ENCODE data around the gene GBA2. TPM values are rescaled to one million over a fixed set of nuclear protein-coding genes. Genes with fewer than 3 reads are reported as not detected.
A peak's percentile ranks its signal among the peaks of the same experiment; 100 is the strongest.

Gene GBA2
- total RNA-seq, 1 experiment from 2014 or later, result 48.6 TPM

DNA sequence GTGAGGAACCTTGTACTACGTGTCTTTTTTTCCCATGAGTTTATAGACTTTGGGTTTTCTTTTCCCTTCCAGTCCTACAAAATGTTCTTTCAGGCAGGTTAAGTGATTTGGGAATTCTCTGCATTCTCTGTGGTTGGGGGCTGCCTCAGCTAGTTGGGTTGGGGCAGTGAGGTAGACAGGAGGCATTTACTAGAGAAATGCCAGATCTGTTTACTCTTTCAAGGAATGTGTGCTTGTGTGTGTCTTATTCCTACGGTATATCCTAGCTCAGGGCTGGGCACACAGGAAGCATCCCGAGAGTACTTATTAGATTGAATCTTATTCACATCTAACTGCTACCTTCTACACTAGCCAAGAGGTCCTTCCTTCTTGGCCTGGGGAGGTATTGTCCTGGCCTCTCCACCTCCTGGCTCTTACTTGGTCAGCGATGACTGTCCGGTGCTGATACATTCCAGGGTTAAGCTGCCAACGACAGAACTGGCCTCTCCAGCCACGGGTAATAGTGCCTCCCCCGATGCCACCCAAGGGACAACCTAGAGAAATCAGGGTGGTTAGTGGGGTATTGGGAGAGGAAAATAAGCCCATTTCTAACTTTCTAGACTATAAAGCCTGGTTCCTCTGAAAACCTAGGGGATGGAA, 5.0 kb downstream of the GBA2 start:
- no peak for DNase-seq (ENCODE audit: low spot score)
- in situ Hi-C loops (cut with HindIII; ENCODE audit: low sequenced_read_pairs), result no loop called here

DNA sequence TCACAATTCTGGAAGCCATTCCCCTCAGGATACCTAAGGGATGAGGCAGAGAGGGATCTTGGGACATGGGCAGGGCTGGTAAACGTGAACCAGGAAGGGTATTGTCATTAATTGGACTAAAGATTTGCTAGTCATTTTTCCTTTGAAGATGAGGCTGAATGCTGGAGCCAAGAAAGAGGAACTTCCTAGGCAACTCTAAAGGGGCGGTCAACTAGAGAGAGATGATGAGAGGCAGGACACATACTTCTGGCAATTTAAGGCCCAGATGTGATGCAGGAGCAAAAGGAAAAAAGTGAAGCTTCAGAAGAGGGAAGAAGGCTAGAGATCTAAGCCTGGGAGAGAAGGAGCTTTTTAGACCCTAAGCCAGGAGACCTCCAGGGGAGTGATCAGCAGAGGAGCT, 5.6 kb downstream of the GBA2 start:
- in situ Hi-C loops (cut with HindIII; ENCODE audit: low sequenced_read_pairs), result no loop called here

DNA sequence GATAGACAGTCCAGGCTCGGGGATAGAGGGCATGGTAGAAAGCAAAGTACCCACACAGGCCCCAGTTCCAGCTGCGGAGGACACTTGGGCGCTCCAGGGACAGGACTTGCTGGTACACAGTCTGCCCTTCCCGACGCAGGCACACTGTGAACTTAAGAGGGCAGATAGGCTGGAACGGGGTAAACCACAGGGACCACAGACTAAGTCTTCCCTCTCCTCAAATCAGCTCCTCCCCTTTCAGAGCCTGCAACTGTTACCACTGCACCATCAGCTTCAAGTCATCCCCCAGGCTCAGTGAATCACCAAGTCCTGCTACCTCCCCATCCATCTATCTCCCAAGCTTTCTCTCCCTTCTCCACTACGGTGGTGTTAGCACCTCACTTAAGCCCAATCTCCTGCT, 7.3 kb downstream of the GBA2 start:
- in situ Hi-C loops (cut with HindIII; ENCODE audit: low sequenced_read_pairs), result no loop called here
- DNase-seq (ENCODE audit: low spot score), result no peak

More for the DNA sequence above, 5.6 kb downstream of the GBA2 start:
- DNase-seq (ENCODE audit: low spot score), result no peak

DNA sequence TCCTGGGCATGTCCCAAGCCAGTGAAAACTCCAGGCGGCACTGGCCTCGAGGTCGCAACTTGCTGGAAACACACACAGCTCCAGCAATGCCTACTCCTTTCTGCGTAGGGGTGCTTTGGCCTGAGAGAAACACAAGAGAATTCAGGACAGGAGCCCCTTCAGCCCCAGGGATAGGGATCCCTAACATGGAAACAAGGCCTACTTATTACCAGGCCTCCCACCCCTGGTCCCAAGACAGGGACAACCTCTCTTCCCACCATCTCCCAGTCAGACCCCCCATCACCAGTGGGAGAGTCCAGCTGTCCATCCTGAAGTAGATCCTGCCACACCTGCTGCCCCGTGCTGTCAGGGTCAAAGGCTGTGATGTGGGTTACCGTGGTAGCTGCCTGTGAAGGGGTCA, 8.8 kb downstream of the GBA2 start:
- no peak for DNase-seq (ENCODE audit: low spot score)
- in situ Hi-C loops (cut with HindIII; ENCODE audit: low sequenced_read_pairs), result no loop called here

DNA sequence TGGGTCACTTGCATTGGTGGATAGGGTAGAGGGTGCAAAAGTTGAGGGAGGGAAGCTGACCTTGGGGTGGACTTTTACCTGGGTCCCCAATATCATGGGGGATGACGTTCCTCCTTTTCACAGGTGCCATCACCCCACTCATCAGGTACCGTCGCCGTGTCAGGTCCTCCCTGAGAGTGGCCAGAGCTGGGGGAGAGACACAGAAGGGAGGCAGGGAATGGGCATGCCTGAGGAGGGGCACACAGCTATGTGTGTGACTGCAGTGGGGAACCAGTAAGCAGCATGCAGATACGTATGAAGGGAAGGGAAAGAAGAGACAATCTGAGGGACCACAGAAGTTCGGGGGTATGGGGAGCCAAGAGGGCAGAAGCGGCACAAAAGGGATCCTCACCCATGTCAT, 10.1 kb downstream of the GBA2 start:
- in situ Hi-C loops (cut with HindIII; ENCODE audit: low sequenced_read_pairs), result no loop called here
- DNase-seq (ENCODE audit: low spot score), result no peak

DNA sequence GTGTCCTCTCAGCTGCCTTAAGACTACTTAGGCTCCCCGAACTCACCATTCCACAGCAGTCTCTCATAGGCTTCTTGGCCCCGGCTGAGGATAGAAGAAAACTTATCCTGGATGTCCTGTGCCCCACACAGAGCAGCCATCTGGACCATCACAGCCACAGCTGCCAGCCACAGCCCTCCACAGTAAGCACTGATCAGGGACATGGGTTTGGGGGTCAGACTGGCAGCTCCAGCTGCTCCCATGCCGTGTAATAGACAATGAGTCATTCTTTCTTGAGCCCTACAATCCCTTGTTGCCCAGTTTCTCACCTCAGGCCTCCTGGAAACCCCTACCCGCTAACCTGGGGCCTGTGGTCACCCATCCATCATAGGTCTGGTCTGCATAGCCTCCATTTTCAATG, 10.8 kb downstream of the GBA2 start:
- DNase-seq (ENCODE audit: low spot score), result no peak
- in situ Hi-C loops (cut with HindIII; ENCODE audit: low sequenced_read_pairs), result no loop called here

DNA sequence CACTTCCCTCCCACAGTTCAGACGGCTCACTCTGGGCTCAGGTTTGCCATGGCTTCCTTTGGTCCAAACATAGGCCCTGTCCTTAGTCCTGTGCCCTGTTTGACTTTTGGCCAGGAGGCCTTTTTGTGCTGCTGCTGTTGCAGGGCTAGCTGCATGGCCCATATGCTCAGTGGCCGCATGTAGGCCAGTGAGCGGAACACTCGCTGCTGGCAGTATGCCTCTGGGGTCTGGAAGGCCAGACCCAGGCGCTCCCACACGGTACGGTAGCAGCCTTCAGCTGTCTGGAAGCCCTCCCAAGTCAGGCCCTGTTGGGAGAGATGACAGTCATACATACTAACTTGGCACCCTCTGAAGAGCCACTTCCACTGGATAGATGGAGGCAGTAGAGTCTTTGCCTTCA, 11.9 kb downstream of the GBA2 start:
- in situ Hi-C loops (cut with HindIII; ENCODE audit: low sequenced_read_pairs), result no loop called here

DNA sequence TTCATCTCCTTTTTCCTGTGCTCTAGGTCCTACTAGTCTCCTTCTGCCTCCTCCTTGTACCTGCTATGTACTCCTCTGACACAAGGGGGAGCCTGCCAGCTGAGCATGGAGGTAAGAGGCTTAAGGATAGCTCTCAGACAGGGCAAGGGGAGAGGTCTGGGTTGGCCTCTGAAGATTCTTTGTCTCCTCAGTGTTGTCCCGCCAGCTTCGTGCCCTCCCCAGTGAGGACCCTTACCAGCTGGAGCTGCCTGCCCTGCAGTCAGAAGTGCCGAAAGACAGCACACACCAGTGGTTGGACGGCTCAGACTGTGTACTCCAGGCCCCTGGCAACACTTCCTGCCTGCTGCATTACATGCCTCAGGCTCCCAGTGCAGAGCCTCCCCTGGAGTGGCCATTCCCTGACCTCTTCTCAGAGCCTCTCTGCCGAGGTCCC, 12.8 kb downstream of the GBA2 start:
- in situ Hi-C loops (cut with HindIII; ENCODE audit: low sequenced_read_pairs), result no loop called here

More for the DNA sequence above, 11.9 kb downstream of the GBA2 start:
- no peak for DNase-seq (ENCODE audit: low spot score)

DNA sequence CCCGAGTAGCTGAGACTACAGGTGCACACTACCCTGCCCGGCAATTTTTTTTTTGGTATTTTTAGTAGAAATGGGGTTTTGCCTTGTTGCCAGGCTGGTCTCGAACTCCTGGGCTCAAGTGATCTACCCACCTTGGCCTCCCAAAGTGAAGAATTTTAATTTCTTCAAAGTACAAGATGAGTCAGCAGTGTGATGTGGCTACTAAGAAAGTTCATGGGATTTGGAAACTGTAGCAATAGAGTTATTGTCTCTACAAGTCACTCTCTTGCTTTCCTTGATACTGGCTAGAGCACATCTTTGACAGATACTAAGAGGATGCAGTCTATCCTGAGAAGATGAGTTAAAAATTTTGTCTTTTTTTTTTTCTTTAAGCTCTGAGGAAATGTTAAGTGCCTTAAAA, 14.9 kb downstream of the GBA2 start:
- no peak for DNase-seq (ENCODE audit: low spot score)
- in situ Hi-C loops (cut with HindIII; ENCODE audit: low sequenced_read_pairs), result no loop called here

More for the DNA sequence above, 12.8 kb downstream of the GBA2 start:
- DNase-seq (ENCODE audit: low spot score), result peak; percentile 83

DNA sequence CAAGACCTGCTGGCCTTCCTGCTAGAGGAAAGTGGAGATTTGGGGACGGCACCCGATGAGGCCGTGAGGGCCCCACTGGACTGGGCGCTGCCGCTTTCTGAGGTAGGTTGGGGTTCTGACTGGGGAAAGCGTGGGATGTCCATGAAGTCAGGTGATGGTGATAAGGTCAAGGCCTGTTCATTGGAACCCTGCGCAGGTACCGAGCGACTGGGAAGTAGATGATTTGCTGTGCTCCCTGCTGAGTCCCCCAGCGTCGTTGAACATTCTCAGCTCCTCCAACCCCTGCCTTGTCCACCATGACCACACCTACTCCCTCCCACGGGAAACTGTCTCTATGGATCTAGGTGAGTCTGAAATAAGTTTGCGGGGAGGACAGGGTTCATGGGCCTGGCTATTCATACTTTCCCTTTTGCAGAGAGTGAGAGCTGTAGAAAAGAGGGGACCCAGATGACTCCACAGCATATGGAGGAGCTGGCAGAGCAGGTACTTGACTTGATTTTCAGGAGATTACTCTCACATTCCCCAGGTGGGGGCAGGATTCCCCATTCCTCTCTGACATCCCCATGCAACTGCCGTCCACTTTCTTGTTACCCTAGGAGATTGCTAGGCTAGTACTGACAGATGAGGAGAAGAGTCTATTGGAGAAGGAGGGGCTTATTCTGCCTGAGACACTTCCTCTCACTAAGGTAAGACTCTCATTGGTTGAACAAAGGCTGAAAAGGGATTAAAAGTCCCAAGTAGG, 16.1 kb downstream of the GBA2 start:
- in situ Hi-C loops (cut with HindIII; ENCODE audit: low sequenced_read_pairs), result no loop called here
- DNase-seq (ENCODE audit: low spot score), result peak; percentile 52

DNA sequence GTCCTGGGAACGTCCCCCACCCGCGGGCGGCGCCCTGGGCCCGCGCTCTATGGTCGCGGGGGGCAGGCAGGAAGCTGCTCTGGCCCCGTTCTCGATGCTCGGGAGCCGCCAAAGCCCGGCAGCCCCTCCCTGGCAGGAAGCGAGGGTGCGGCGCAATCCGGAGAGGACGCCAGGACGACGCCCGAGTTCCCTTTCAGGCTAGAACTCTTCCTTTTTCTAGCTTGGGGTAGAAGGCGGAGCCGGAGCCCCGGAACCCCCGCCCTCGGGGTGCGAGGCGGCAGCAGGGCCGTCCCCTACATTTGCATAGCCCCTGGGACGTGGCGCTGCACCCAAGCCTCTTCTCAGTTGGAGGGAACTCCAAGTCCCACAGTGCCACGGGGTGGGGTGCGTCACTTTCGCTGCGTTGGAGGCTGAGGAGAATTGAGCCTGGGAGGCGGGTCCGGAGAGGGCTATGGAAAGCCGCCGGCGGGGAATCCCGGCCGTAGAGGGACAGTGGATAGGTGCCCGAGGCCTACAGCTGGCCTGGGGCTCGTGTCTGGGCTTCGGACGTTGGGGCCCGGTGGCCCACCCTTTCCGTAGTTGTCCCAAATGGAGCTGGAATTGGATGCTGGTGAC, 16.7 kb downstream of the GBA2 start, which contains the start of the genes CREB3 and TLN1:
Gene CREB3 (plus strand): TSS at position 482 of the 615 bp plus-strand sequence. CDS start 107 bp downstream, at position 589.
Gene TLN1 (minus strand): TSS at position 11 of the 615 bp plus-strand sequence. CDS start 6,501 bp downstream, outside the sequence.
- in situ Hi-C loops (cut with HindIII; ENCODE audit: low sequenced_read_pairs), result no loop called here
- DNase-seq (ENCODE audit: low spot score), result peak; percentile 96

DNA sequence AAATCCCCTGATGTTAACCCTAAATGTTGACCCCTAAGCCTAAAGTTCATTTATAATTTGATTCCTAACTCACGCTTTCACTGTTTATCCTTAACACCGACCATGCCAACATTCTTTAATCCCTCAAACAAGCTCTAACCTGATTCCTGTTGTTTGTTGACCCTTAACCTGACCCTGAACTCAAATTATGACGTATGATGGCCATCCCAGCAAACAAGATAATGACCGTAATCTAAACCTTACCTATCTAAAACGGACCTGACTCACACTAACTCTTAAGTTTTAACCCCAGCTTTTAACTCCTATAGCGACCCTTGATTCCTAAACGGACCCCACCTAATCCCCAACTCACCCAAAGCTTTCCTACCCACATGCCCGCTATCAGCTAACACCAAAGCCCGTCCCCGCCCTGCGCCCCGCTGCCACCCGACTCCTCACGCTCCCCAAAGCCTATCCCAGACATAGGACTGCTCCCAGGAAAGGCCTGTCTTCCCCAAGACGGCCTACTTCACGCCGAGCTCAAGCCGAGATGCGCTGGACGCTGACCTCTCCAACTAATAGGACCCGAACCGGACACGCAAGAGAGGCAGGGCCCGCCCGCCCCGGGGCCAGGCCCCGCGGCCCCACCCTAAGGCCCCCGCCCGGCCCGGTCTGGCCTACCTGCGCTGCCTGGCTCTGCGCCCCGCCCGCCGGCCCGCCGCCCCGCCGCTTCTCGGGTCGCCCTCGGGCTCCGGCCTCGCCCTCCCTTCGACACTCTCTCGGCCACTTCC, 17.4 kb downstream of the GBA2 start:
- in situ Hi-C loops (cut with HindIII; ENCODE audit: low sequenced_read_pairs), result no loop called here
- no peak for DNase-seq (ENCODE audit: low spot score)

DNA sequence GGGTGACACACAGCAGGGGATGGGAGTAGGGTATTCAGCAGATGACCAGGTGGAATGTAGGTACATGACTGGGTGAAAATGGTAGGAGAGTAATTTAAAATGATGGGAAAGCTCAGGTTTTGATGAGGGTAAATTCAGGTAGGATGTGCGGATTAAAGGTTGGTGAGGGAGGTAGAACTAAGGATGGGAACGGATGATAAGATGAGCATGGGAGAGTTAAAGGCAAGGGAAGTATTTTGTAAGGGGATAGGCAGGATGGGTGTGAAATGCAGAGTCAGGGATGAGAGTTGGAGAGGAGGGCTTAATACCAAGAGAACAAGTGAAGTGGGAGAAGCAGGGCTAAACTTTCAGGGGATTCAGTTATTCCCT, 18.6 kb downstream of the GBA2 start:
- no peak for DNase-seq (ENCODE audit: low spot score)
- in situ Hi-C loops (cut with HindIII; ENCODE audit: low sequenced_read_pairs), result no loop called here

DNA sequence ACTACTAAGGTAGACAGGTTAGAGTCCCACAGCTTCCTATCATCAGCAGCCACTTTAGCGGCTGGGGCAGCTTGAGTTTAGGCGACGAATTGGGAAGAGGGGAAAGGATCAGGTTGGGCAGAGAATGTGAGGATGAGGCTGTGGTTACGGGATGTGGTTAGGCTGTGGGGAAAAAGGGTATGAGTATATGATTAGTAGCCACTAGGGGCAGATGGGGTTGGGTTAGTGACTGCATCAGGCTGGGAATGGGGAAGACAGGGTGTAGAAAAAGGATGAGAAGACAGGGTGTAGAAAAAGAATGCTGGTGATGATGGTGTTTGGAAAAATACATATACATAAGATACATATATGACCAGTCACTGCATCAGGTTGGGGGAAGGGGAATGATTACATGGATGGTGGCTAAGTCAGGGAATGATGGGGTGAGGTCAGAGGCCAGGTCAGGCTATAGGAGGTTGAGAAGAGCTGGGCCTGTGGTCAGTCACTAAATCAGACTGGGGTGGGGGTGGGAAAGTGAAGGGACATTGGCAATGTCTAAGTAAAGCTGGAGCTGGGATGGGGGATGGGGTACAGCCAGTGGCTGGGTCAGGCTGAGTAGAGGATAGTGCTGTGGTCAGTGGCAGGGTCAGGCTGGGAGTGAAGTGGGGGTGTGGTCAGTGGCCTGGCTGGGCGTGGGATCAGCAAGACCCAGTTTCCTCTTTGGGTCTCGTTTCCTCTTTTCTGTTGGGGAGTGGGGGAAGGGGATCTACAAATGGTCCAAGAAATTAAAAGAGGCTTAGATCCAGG, 19.1 kb downstream of the GBA2 start:
- peak; percentile 68 for DNase-seq (ENCODE audit: low spot score)
- in situ Hi-C loops (cut with HindIII; ENCODE audit: low sequenced_read_pairs), result no loop called here

DNA sequence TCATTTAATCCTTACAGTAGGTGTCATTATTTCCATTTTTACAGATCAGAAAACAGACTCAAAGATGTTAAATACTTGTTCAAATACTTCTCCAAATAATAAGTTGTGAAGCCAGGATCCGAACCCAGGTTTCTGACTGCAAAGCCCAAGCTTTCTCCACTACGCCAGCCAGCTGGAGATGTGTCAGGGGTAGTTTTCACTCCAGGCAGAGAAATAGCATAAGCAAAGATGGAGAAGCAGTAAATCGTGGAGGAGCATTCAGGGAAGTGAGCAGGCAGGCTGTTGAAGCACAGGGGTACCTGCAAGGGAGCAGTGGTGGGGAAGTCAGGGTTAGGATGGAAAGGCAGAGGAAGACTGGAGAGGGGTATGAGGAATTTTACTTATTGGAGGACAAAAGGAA, 19.9 kb downstream of the GBA2 start:
- DNase-seq (ENCODE audit: low spot score), result no peak
- in situ Hi-C loops (cut with HindIII; ENCODE audit: low sequenced_read_pairs), result no loop called here

DNA sequence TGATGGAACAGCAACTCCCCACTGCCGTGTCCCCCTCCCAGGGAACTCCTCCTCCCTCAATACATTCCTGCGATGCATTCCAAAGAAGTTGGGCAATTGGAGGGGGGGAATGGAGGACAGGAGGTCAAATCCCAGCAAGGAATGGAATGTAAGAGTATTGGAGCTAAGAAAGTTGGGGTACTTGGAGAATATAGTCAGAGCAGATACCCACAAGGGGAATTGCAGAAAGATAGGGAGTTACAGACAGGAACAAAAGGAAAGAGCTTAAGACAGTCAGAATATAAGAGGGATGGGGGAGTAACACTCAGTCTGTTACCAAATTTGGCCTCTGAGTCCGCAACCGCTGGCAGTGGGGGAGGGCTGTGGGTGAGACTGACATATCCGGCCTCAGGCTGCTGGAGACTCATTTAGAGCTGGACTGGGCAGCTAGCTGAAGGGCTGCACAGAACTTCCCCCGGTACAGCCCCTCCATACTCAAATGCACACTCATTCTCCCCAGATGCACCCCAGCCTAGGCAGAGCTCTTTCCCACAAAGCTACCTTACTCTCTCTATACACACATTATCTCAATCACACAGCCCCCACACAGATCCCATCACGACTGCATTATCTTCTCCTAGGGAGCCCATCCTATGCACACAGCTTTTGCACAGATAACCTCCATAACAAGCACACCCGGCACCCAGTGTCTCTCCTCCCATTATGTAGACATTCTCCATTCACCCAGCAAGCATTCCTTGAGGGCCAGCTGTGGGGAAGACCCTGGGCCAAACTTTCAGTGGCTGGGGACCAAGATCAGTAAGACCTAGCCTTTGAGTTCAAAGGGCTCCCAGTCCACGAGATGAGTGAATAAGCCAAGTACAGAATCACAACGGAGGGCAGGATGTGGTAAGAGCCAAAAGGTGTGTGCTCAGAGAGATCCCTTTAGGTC, 20.7 kb downstream of the GBA2 start:
- in situ Hi-C loops (cut with HindIII; ENCODE audit: low sequenced_read_pairs), result no loop called here
- DNase-seq (ENCODE audit: low spot score), result no peak

DNA sequence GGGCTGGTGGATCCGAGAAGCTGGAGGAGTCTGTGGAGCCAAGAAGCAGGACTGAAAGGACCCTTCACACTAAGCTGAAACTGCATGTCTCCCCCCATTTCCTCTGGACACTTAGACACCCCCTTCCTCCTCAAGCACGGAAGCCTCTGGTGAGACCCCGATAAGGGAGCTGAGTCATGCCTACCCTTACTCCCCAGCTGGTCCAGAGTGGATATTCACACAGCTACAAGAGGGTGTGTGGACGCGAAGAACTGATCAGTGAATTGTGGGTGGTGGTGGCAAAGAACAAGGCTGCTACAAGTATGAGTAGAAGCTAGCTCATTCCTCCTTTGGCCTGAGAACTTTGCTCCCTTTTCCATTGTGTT, 21.4 kb downstream of the GBA2 start:
- in situ Hi-C loops (cut with HindIII; ENCODE audit: low sequenced_read_pairs), result no loop called here
- DNase-seq (ENCODE audit: low spot score), result no peak

DNA sequence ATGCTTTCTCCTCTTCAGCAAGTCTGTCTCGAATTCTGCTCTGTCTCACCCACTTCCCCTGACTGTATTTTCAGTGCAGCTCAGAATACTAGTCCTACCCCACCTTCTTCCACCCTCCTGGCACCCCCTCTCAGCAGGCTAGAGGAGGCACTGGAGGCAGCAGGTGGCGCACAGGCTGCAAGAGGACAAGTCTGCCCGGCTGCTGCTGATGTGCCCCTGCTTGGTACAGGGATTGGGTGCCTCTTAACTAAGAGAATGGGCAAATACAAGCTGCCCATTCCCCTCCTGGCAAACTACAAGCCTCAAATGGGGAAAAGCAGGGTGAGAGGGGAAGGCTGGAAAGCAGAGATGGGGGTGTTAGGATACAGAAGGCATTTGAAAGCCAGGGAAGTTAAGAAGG, 22.1 kb downstream of the GBA2 start:
- DNase-seq (ENCODE audit: low spot score), result peak; percentile 64
- in situ Hi-C loops (cut with HindIII; ENCODE audit: low sequenced_read_pairs), result no loop called here
